HG02870 (cell line): ENCODE results near the gene ZNF462.

Source experiments
- ATAC-seq: cut with Tn5 transposase; IDR thresholded peaks from one replicate; pipeline ENCODE4 v1.9.1; 2021; ENCODE audit warnings: mild to moderate bottlenecking, moderate library complexity; ENCODE audit not compliant: unreplicated experiment

Gene ZNF462

GRCh38 chr9:106992186-106992585, 129.2 kb downstream of the ZNF462 start:
- no peak for ATAC-seq

- no peak for ATAC-seq
Measured at GRCh38 chr9:106993603-106994002, 130.6 kb downstream of the ZNF462 start.

DNA sequence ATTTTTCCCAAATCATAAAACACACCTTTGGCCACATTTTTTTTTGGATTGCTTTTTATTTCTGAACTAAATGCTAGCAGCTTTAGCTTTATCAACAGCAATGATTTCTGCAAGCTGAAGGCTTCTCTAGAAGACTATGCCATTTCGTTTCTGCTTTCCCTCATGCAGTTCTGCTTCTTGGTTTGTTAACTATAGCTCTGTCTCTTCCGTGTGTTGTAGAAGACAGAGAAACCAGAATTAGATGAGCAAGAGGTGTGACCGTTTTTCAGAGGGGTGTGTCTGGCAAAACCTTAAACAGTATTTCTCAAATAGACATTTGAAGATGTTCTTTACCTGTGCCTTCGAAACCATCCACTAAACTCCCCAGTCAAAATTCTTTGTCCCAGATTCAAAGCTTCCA, 131.5 kb downstream of the ZNF462 start:
- no peak for ATAC-seq

DNA sequence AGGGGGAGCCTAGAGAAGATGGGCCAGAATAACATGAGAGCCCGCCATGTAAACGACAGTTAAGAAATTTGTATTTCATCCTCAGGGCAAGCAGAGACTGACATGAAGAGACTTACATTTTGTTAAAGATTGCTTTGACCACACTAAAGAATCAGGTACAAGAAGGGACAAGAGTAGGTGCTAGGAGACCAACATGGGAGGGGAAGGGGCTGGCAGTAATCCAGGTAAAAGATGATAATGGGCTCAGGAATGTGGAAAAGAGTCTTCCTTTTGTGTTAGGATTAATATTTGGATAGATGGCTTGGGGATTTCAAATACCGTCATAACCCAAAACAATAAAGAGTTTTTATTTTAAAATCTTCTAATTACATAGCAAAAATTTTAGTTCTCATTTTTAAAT, 137.3 kb downstream of the ZNF462 start:
- no peak for ATAC-seq

- ATAC-seq = no peak
Measured at GRCh38 chr9:107005201-107005600, 142.2 kb downstream of the ZNF462 start.

DNA sequence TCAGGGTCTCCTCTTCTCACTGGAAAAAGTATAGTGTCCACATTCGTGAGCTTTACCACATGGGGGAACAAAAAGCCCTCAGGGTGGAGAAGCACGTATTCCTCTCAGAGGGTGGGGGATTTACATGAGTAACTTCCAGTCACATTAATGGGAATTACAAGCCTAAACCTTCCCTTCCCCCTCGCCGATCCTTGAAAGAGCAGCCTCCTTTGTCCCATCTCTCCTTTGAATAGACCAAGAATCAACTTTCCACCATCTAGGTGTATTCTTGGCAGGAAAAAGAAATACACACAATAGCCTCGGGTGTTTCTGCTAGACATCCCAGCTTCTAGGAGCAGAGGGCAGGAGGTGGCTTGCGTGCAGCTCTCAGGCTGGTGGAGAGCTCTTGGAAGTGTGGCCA, 144.4 kb downstream of the ZNF462 start:
- ATAC-seq = no peak

DNA sequence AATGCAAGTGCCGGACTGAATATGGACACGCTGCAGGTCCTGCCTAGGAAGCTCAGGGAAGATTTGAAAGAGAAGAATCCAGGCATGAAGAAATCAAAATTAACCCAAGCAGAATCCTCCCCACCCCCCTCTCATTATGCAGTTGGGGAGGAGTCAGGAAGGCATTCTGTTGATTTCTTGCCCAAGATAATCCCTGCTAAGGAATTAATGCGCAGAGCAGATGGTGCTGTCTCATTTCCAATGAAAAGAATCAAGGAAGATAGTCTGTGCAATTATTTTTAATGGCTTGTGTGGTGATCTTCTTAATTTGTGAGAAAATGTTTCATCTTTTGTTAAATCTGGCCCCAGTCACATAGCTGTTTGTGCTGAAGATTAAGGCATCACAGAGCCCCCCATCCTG, 145.0 kb downstream of the ZNF462 start:
- no peak for ATAC-seq

DNA sequence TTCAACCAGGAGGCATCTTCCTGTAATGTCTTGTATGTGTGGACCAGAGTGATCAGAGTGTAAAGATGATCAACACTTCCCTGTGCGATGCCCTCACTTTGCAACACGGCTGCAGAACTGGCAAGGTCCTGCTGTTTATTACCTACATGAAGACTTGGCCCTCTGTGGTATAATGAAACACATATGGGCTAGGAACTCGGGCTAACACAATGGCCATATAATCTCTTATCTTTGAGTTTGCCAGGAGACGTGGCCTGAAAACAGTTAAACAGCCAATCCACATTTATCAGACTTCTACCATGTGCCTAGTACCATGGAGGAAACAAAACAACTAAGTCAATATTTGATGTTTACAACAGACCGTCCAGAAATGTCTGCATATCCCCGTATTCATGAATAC, 145.5 kb downstream of the ZNF462 start:
- no peak for ATAC-seq

GRCh38 chr9:107016383-107016782, 153.4 kb downstream of the ZNF462 start:
- ATAC-seq = no peak

- ATAC-seq = no peak
Measured at GRCh38 chr9:107018861-107019545, 156.0 kb downstream of the ZNF462 start.

DNA sequence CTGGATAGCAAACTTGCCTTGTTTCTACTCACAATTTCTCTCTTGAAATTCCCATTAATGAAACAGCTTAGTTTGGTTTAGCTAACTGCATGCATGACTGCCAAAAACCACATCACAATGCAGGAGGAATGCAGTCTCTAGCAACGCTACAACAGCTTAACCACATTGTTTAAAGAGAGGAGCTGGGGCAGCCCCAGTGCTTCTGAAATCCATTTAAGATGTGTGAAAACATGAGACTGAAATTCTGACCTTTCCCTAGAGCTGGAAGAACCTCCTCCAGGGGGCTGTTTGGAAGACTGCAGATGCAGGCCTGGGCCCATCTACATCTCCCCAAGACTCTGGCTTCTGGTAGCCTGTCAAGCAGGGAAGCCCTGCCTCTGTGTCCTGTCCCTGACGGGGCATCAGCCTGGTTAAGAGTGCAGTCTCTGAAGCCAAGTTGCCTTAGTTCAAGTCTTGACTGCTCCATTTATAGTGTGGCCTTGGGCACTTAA, 157.1 kb downstream of the ZNF462 start:
- ATAC-seq = peak; percentile 61

GRCh38 chr9:107024193-107024592, 161.2 kb downstream of the ZNF462 start:
- ATAC-seq = no peak

- no peak for ATAC-seq
Measured at GRCh38 chr9:107025260-107026035, 162.5 kb downstream of the ZNF462 start.

GRCh38 chr9:107029146-107029545, 166.2 kb downstream of the ZNF462 start:
- ATAC-seq = no peak

GRCh38 chr9:107033966-107034365, 171.0 kb downstream of the ZNF462 start:
- ATAC-seq = no peak

DNA sequence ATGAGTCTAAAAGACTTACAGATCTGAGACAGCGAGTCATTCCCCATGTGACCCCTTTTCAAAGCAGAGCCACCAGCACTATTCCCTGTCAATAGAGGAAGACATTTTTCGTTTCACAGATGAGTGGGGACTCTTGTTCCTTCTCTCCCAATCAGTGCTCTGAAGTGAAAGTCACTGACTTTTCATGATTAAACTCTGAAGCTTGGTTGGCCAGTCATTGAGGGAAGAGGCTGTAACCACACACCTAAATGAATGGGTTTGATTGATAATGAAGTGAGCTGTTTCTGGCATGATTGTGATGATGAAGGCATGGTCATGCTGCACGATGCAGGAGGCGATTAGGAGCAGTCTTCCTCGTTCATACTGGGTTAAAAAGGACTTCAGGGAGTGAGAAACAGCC, 171.9 kb downstream of the ZNF462 start:
- ATAC-seq = no peak

DNA sequence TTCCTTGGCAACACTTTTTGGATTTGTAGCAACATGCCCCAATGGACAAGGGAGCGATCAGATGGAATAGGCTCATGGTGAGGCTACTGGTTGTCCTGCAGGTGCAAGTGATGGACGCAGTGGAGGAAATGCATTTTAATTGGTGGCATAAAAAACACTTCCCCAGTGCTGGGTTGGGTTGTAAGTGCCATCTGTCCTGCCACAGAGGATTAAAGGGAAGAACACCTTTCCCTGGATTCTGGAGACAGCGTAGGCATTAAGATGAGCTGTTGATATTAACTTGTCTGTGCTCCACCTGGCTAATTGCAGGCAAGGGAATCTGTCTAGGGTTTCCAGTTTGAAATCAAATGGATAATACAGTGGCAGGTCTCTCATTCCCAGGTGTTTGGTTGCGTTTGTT, 173.4 kb downstream of the ZNF462 start:
- no peak for ATAC-seq

DNA sequence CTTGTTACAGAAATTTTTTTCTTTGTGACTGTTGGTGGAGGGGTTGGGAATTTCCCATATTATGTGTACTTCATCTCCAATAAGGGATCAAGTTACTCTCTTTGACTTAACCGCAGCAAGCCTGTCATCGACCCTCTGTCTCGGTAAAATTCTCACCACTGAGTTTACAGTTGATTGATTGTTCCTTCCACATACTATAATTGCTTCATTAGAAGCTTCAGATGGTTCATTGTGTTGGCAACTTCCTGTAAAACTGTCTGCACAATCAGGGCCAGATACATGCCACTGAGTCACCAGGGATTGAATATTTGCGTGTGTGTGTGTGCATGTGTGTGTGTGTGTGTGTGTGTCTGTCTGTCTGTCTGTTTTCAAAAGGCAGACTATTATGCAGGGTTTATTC, 176.6 kb downstream of the ZNF462 start:
- no peak for ATAC-seq

DNA sequence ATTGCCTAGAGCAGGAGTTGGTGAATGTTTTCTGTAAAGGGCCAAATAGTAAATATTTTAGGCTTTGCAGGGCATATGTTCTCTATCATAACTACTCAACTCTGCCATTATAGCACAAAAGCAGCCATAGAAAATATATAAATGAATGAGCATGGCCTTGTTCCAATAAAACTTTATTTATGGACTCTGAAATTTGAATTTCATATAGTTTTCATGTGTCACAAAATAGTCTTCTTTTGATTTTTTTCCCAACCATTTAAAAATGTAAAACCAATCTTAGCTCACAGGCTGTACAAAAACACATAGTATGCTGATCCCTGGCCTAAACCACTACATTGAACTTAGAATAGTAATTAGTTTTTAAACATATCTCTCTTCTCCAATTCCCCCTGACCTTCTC, 179.6 kb downstream of the ZNF462 start:
- ATAC-seq = no peak

- no peak for ATAC-seq
Measured at GRCh38 chr9:107043886-107044285, 180.9 kb downstream of the ZNF462 start.

DNA sequence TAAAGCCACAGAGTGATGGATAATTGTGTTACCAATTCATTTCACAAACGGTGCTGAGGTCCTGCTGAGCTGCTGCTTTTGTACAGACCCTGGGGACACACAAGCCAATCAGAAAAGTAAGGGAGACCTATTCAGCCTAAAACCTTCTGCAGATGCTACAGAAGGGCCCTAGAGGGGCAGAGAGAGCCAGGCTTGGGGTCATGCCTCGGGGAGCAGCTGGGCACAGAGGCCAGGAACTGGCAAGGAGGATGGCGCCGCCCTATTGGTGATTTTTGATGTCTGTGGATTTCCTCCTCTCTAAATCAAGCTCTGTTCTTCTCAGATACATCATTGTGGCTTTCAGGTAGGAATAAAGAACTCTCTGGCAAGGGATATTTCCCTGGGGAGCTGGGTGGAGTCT, 181.9 kb downstream of the ZNF462 start:
- ATAC-seq = no peak

GRCh38 chr9:107046692-107047091, 183.7 kb downstream of the ZNF462 start:
- peak; percentile 97 for ATAC-seq
